Type B pancreatic cell (in vitro differentiated cells): Measurements from ENCODE around the gene CFAP107. TPM values are rescaled to one million over a fixed set of nuclear protein-coding genes. Genes with fewer than 3 reads are reported as not detected.

Source experiments
- DNase-seq: peaks from one replicate; pipeline ENCODE4 v3.0.0; 2021; ENCODE audit warnings: mixed read lengths; ENCODE audit not compliant: unreplicated experiment; ENCODE audit errors: extremely low spot score
- H3K27ac Mint-ChIP-seq: 2 replicates; pipeline ENCODE4 v1.8.0; 2021; ENCODE audit warnings: mild to moderate bottlenecking, mixed read lengths
- H3K27me3 Mint-ChIP-seq: 2 replicates; pipeline ENCODE4 v1.8.0; 2021; ENCODE audit warnings: mixed read lengths
- H3K36me3 Mint-ChIP-seq: 2 replicates; pipeline ENCODE4 v1.8.0; 2021; ENCODE audit warnings: mixed read lengths
- H3K4me1 Mint-ChIP-seq: one replicate; pipeline ENCODE4 v1.8.0; 2021; ENCODE audit warnings: mixed read lengths; ENCODE audit not compliant: unreplicated experiment
- H3K4me3 Mint-ChIP-seq: 2 replicates; pipeline ENCODE4 v1.8.0; 2021; ENCODE audit warnings: mild to moderate bottlenecking, mixed read lengths
- H3K9me3 Mint-ChIP-seq: 2 replicates; pipeline ENCODE4 v1.8.0; 2021; ENCODE audit warnings: mixed read lengths
- CTCF ChIP-seq: fragments of 200-600 bp; sonication (generic); conservative IDR thresholded peaks from 2 replicates; pipeline ENCODE4 v1.5.0; 2021; ENCODE audit warnings: antibody characterized with exemption, mild to moderate bottlenecking
- long read RNA-seq: library from polyadenylated mRNA; unstranded; transcript quantifications from one replicate; pipeline ENCODE4 v2.0.0, GENCODE V29; 2020
- total RNA-seq: library from RNA; stranded (reverse); gene quantifications from 2 replicates; pipeline ENCODE4 v1.2.1, GENCODE V29; 2021; ENCODE audit warnings: low replicate concordance

Gene CFAP107, protein sequence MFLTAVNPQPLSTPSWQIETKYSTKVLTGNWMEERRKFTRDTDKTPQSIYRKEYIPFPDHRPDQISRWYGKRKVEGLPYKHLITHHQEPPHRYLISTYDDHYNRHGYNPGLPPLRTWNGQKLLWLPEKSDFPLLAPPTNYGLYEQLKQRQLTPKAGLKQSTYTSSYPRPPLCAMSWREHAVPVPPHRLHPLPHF
- 1.4 and 2.7 TPM in 2 replicates for total RNA-seq
- long read RNA-seq, partial matches to known transcripts, result 0 of 1 reads
- long read RNA-seq, other reads (novel, unspliced or antisense), result 0 of 1 reads

DNA sequence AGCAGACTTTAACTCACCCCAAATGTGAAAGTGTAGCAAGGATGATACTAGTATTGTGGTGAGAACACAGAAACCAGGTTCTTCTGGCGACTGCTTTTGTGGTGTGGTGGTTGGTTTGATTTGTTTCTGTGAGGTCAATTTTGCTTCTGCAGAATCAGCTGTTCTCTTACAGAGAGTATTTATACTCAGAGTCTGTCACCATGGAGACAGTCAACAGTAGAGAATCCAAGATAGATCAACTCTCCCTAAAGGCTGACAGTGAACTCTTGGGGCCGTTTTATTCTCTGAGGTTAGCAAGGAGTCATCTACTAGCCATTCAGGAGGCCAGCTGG lies at the start of gene CFAP107:
TSS of gene CFAP107 (plus strand) at position 209 of the 332 bp plus-strand sequence. CDS start 231 bp downstream, outside the sequence.
- peaks cover 8% of the 10 kb centered on the region for H3K4me1 Mint-ChIP-seq
- peak within 1 kb of the TSS; percentile 72 for H3K27ac Mint-ChIP-seq
- TF ChIP-seq CTCF, result no peak
- H3K36me3 Mint-ChIP-seq, result peaks cover 7% of the 10 kb centered on the region
- DNase-seq, result no peak
- peak within 1 kb of the TSS; percentile 67 for H3K4me3 Mint-ChIP-seq
- H3K9me3 Mint-ChIP-seq, result peaks cover 34% of the 10 kb centered on the region
- peaks cover 23% of the 10 kb centered on the region for H3K27me3 Mint-ChIP-seq

DNA sequence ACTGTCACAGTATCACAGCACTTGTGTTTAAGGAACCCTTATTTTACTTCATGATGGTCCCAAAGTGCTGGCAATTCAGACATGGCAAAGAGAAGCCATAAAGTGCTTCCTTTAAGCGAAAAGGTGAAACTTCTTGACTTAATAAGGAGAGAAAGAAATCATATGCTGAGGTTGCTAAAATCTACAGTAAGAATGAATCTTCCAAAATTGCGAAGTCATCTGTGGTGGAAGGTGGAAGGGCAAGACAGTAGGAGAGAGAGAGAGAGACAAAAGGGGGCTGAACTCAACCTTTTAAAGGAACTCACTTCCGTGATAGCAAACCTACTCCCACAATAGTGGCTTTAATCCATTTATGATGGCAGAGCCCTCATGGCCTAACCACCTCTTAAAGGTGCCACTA lies 49.3 kb upstream of the CFAP107 start:
- Mint-ChIP-seq H3K27me3 (peaks cover 9% of the 10 kb centered on the region), H3K9me3 (no peaks in the 10 kb centered on the region), H3K36me3 (no peaks in the 10 kb centered on the region), H3K27ac (no peak overlapping the region), H3K4me1 (no peaks in the 10 kb centered on the region), H3K4me3 (no peak overlapping the region)
- DNase-seq, result no peak
- TF ChIP-seq CTCF, result no peak

GRCh38 chr1:12697397-12697796 lies 48.6 kb upstream of the CFAP107 start:
- DNase-seq, result no peak
- Mint-ChIP-seq H3K4me1 (no peaks in the 10 kb centered on the region), H3K36me3 (no peaks in the 10 kb centered on the region), H3K4me3 (no peak overlapping the region), H3K27ac (no peak overlapping the region), H3K9me3 (no peaks in the 10 kb centered on the region), H3K27me3 (peaks cover 5% of the 10 kb centered on the region)
- TF ChIP-seq CTCF, result no peak

GRCh38 chr1:12703821-12704451 lies 42.1 kb upstream of the CFAP107 start:
- no peak for DNase-seq
- no peaks in the 10 kb centered on the region for H3K9me3 Mint-ChIP-seq
- no peaks in the 10 kb centered on the region for H3K36me3 Mint-ChIP-seq
- H3K4me3 Mint-ChIP-seq, result no peak overlapping the region
- no peak for TF ChIP-seq CTCF
- H3K27ac Mint-ChIP-seq, result peak overlapping the region; percentile 21
- H3K27me3 Mint-ChIP-seq, result peaks cover 5% of the 10 kb centered on the region
- H3K4me1 Mint-ChIP-seq, result no peaks in the 10 kb centered on the region

GRCh38 chr1:12706061-12706460 lies 39.9 kb upstream of the CFAP107 start:
- Mint-ChIP-seq H3K27ac (no peak overlapping the region), H3K4me3 (no peak overlapping the region), H3K36me3 (no peaks in the 10 kb centered on the region), H3K4me1 (no peaks in the 10 kb centered on the region), H3K27me3 (peaks cover under 1% of the 10 kb centered on the region), H3K9me3 (no peaks in the 10 kb centered on the region)
- no peak for DNase-seq
- TF ChIP-seq CTCF, result no peak
